CD4-positive, alpha-beta T cell treated with Interleukin-21 for 1 hour (primary cell): ENCODE results near the gene PIGQ.

Experiments used
- DNase-seq: peaks from one replicate; pipeline ENCODE4 v3.0.0-alpha.2; 2020

The PIGQ gene

DNA sequence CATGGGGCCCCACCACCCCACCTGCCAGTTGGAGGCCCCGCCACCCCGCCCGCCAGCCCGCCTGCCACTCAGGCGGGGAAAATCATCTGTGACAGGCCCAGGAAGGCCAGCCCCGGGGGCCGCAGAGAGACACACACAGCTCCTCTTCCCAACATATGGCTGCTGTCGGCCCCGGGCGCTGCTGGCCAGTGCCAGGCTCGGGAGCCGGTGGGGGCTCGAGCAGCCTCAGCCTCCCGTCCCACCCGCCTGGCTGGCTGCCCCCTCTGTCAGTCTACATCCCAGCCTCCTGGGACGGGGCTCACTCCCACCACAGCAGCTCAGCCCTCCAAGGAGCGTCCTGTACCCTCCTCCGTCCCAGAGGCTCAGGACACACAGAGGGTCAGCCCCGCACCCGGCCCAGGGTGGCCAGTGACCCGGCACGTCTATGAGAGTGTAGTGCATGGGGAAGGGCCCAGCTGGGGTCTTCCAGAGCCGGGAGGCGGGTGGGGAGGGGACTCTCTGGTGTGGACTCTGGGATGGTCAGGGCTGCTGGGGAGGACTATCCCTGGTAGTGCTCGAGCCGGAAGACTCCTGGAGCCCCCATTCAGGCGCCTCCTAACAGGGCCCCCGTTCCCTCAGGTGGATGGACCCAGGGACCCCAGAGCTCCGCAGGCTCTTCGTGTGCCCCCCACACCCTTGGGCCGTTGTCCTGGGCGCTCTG, 13.1 kb upstream of the PIGQ start:
- no peak for DNase-seq

- no peak for DNase-seq
Observed at GRCh38 chr16:557463-558297, 12.1 kb upstream of the PIGQ start.

- DNase-seq, result no peak
Observed at GRCh38 chr16:558298-559020, 11.3 kb upstream of the PIGQ start.

- no peak for DNase-seq
Observed at GRCh38 chr16:559021-559380, 10.8 kb upstream of the PIGQ start.

GRCh38 chr16:559411-560203, 10.2 kb upstream of the PIGQ start:
- DNase-seq, result no peak

DNA sequence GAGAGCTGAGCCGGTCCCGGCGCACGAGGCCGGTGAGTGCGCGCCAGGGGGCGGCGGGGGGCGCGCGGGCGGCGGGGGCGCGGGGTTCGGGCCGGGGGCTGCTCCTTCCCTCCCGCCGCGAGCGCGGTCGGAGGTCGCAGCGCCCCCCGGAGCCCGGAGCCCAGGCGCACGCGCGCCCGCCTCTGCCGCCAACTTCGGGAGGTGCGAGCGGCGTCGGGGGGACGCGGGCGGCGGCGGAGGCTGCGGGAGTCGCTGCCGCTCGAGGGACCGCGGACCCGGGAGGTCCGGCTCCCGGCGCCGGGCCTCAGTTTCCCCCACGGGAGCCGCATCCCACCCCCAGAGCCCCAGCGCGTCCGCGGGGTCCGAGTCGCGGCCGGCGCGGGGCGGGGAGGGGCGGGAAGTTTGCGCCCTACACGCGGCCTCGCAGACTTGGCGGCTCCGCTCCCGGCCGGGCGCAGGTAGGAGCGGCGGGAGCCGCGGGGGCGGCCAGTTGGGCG, 9.5 kb upstream of the PIGQ start, which contains the start of gene PRR35:
Gene PRR35 (plus strand): TSS at position 191 of the 497 bp plus-strand sequence. CDS start 2,901 bp downstream, outside the sequence.
- no peak for DNase-seq

DNA sequence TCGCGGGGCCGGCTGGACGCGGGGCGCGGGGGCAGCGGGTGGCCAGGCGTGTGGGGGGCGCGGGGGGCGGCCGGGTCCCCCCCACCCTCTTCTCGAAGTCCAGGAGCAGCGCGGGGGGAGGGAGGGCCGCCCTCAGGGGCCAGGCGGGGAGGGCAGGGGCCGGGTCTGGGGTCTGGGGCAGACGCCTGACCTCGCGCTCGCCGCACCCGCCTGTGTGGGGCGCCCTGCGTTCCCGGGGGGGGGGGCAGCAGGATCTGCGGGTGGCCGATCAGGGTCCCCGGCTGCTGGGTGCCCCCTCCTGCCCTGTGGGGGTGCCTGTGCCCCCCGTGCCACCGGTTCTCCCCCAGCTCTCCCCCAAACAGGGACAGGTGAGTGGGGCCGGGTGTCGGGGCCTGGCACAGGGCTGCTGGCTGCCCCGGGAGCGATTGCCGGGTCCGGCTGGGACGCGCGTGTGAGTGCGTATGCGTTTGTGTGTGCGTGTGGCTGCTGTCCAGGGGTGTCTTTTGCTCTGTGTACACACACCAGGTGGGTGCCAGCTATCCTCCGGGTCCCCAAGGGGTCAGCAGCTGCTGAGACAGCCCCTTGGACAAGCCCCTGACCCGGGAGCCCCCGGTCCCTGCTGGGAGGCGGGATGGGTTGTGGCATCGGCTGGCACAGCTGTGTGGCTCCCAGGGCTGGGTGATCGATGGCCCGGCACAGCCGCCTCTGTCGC, 8.9 kb upstream of the PIGQ start:
- DNase-seq, result no peak

- DNase-seq, result no peak
Observed at GRCh38 chr16:561413-561794, 8.4 kb upstream of the PIGQ start.

DNA sequence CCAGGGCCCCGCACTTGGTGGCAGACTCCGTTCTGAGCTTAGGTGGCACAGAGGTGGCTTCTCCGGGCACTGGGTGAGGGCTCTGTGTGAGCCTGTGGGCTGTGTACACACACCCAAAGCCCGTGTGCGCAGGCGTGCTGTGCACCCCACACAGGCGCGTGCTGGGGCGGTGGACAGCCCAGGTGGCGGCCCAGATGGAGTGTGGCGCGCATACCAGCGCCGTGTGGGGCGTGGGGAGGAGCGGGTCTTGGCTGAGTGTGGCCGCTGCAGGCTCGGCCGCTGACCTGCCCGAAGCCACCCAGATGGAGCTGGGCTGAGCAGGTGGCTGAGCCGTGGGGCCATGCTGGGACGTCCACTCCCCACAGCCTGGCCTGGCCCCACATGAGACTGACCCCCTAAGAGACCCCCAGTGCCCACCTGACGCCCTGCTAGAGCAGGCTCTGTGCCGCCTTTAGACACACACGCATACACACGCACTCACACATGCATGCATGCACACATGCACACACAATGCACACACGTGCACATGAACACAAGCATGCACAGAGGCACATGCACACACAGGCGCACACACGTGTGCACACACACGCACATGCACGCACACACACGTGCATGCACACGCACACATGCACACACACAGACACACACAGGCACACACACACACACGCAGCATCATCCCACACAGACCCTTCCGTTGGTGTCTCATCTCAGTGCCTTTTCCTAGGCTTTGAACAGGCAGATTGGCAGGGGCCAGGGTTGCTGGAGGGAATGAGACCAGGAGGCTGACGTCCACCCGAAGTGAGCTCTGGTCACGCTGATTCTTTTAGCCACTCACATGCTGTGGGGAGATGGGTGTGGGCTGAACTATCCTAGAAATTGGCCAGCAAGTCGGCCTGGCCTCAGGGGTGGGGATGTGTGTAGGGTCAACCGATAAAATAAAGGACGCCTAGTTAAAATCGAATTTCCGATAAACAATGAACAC, 7.5 kb upstream of the PIGQ start:
- no peak for DNase-seq

DNA sequence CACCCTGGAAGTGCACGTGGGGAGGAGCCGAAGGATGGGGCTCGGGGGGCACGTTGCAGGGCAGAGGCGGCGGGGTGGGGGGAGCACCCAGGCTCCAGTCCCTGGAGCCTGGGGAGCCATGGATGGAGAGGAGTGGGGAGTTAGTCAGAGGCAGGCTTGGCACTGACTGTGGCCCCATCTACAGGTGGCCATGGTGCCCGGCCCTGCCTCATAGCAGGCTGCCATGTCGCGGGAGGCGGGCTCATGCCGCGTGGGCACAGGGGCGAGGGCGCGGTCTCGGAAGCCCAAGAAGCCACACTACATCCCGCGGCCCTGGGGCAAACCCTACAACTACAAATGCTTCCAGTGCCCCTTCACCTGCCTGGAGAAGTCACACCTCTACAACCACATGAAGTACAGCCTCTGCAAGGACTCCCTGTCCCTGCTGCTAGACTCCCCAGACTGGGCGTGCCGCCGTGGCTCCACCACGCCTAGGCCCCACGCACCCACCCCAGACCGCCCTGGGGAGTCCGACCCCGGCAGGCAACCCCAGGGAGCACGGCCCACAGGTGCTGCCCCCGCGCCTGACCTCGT, 6.6 kb upstream of the PIGQ start:
- DNase-seq, result no peak

DNA sequence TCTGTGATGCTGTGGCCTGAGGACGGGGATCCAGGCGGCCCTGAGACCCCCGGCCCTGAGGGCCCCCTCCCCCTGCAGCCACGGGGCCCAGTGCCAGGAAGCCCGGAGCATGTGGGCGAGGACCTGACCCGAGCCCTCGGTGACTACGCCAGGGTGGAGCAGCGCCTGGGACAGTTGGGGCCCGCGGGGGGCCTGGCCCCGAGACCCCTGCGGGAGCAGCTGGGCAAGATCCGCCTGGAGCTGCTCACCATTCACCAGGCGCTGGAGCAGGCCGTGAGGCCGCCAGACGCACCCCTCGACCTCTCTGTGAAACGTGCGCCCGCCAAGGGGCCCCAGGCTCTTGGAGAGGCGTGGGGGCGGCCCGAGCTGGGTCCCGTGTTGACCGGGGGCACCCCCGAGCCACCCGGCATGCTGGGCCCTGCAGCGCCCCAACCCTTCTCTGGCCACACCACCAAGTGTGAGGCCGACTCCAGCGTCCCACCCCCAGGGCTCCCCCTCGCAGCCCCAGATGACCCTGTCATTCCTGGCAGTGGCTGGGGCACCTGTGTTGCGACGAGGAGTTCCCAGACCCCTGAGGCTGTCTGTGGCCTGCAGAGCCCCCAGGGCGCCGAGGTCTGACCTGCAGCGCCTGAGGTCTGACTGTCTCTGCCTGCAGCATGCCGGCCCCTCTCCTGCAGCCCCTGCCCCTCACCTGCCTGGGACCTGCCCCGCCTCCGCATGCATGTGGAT, 4.9 kb upstream of the PIGQ start:
- no peak for DNase-seq

GRCh38 chr16:565419-566330, 4.1 kb upstream of the PIGQ start:
- no peak for DNase-seq

- DNase-seq, result peak; percentile 53
Observed at GRCh38 chr16:566475-567372, 3.0 kb upstream of the PIGQ start, which contains the start of gene NHLRC4. Gene NHLRC4, plus strand, starts transcription at chr16:567005. Its CDS starts 1,043 bp downstream, at chr16:568048.

- DNase-seq, result no peak
Observed at GRCh38 chr16:567373-568256, 2.2 kb upstream of the PIGQ start.

GRCh38 chr16:568401-569258, 1.1 kb upstream of the PIGQ start:
- DNase-seq, result no peak
